Activated B cell treated with CpG ODN at 0.5 μM for 24 hours (primary cell): ENCODE results near the gene ANKRD11. TPM values are rescaled to one million over a fixed set of nuclear protein-coding genes. Genes with fewer than 3 reads are reported as not detected.

Experiments
- ATAC-seq: fragments of 200-7000 bp; cut with Tn5 transposase; one replicate; pipeline ENCODE4 v1.10.0; 2021; ENCODE audit warnings: low read depth, mild to moderate bottlenecking, moderate library complexity
- CTCF ChIA-PET: fragments of 350-600 bp; sonication (Branson Sonifier 250); formaldehyde crosslinking; loops from one replicate; lab custom pipeline; 2021; ENCODE audit warnings: antibody characterized with exemption; lab: Charles Lee
- POLR2A ChIA-PET: fragments of 350-600 bp; sonication (Branson Sonifier 250); formaldehyde crosslinking; loops from one replicate; lab custom pipeline; 2021; ENCODE audit warnings: antibody characterized with exemption; lab: Charles Lee
- DNase-seq: peaks from one replicate; pipeline ENCODE4 v3.0.0; 2022
- H3K27ac Mint-ChIP-seq: one replicate; pipeline ENCODE4 v1.8.0; 2020; ENCODE audit warnings: mixed read lengths
- H3K27me3 Mint-ChIP-seq: one replicate; pipeline ENCODE4 v1.8.0; 2021; ENCODE audit warnings: mixed read lengths
- H3K36me3 Mint-ChIP-seq: one replicate; pipeline ENCODE4 v1.8.0; 2021; ENCODE audit warnings: low read depth, mixed read lengths
- H3K4me1 Mint-ChIP-seq: one replicate; pipeline ENCODE4 v1.8.0; 2021; ENCODE audit warnings: mixed read lengths
- H3K4me3 Mint-ChIP-seq: one replicate; pipeline ENCODE4 v1.8.0; 2020; ENCODE audit warnings: mild to moderate bottlenecking, mixed read lengths
- H3K9me3 Mint-ChIP-seq: one replicate; pipeline ENCODE4 v1.8.0; 2020; ENCODE audit warnings: mixed read lengths
- CTCF ChIP-seq: fragments of 200-600 bp; IDR thresholded peaks from one replicate; pipeline ENCODE4 v1.8.0; 2022; ENCODE audit warnings: antibody characterized with exemption, mild to moderate bottlenecking
- intact Hi-C: fragments of 100-400 bp; cut with micrococcal nuclease; formaldehyde crosslinking; loops from one replicate; pipeline ENCODE4 v1.15.1; 2024
- total RNA-seq: library from RNA; stranded (reverse); gene quantifications from 2 replicates; pipeline ENCODE4 v1.2.3, GENCODE V29; 2022

ANKRD11 gene
- total RNA-seq, 1 donor from 2014 or later = 243 TPM

- Mint-ChIP-seq H3K36me3 (peaks cover 85% of the 10 kb centered on the region), H3K27ac (no peak overlapping the region), H3K27me3 (no peaks in the 10 kb centered on the region), H3K9me3 (no peaks in the 10 kb centered on the region), H3K4me3 (no peak overlapping the region), H3K4me1 (peaks cover 14% of the 10 kb centered on the region)
- ATAC-seq (peak; percentile 31), DNase-seq (no peak)
- TF ChIP-seq CTCF = no peak
- POLR2A ChIA-PET = no interaction called here
- CTCF ChIA-PET = no interaction called here
- intact Hi-C loops = no loop called here
Measured at GRCh38 chr16:89525146-89525913, 35.0 kb upstream of the ANKRD11 start.

- TF ChIP-seq CTCF = no peak
- Mint-ChIP-seq H3K27me3 (no peaks in the 10 kb centered on the region), H3K36me3 (peaks cover 87% of the 10 kb centered on the region), H3K9me3 (no peaks in the 10 kb centered on the region), H3K27ac (no peak overlapping the region), H3K4me1 (peaks cover 14% of the 10 kb centered on the region), H3K4me3 (no peak overlapping the region)
- no peak for ATAC-seq
- no peak for DNase-seq
- ChIA-PET POLR2A (no interaction called here), CTCF (no interaction called here)
- intact Hi-C loops = no loop called here
Measured at GRCh38 chr16:89523680-89524344, 33.5 kb upstream of the ANKRD11 start.

- no peak overlapping the region for H3K27ac Mint-ChIP-seq
- intact Hi-C loops = no loop called here
- ATAC-seq (no peak), DNase-seq (no peak)
- TF ChIP-seq CTCF = no peak
- no peaks in the 10 kb centered on the region for H3K9me3 Mint-ChIP-seq
- peaks cover 14% of the 10 kb centered on the region for H3K4me1 Mint-ChIP-seq
- no peak overlapping the region for H3K4me3 Mint-ChIP-seq
- POLR2A ChIA-PET = no interaction called here
- CTCF ChIA-PET = no interaction called here
- H3K36me3 Mint-ChIP-seq = peaks cover 87% of the 10 kb centered on the region
- H3K27me3 Mint-ChIP-seq = no peaks in the 10 kb centered on the region
Measured at GRCh38 chr16:89522287-89522686, 31.9 kb upstream of the ANKRD11 start.

- H3K9me3 Mint-ChIP-seq = no peaks in the 10 kb centered on the region
- no peak overlapping the region for H3K27ac Mint-ChIP-seq
- H3K36me3 Mint-ChIP-seq = peaks cover 71% of the 10 kb centered on the region
- no peak for ATAC-seq
- H3K27me3 Mint-ChIP-seq = no peaks in the 10 kb centered on the region
- peaks cover 3% of the 10 kb centered on the region for H3K4me1 Mint-ChIP-seq
- POLR2A ChIA-PET = interaction anchor here (0.7 kb wide), 1 partner anchor 109 kb away, joined by 5 read pairs; no protein-coding TSS in a partner anchor
- H3K4me3 Mint-ChIP-seq = no peak overlapping the region
- no peak for TF ChIP-seq CTCF
- CTCF ChIA-PET = no interaction called here
- intact Hi-C loops = no loop called here
- no peak for DNase-seq
Measured at GRCh38 chr16:89519881-89520280, 29.5 kb upstream of the ANKRD11 start.

GRCh38 chr16:89517128-89517527 is 26.8 kb upstream of the ANKRD11 start:
- ChIA-PET POLR2A (interaction anchor here (0.6 kb wide), 1 partner anchor 615 kb away, joined by 4 read pairs; no protein-coding TSS in a partner anchor), CTCF (no interaction called here)
- no peak for TF ChIP-seq CTCF
- ATAC-seq (no peak), DNase-seq (no peak)
- Mint-ChIP-seq H3K27me3 (no peaks in the 10 kb centered on the region), H3K27ac (no peak overlapping the region), H3K9me3 (no peaks in the 10 kb centered on the region), H3K4me1 (no peaks in the 10 kb centered on the region), H3K36me3 (peaks cover 64% of the 10 kb centered on the region), H3K4me3 (no peak overlapping the region)
- intact Hi-C loops = no loop called here
